Germinal center (tissue), 1 donor: ENCODE measurements around the gene SRD5A2.
"Not testable (repeated sequence)": the region's sequence is repeated elsewhere in the genome, so short reads cannot be mapped to it uniquely, and the experiment has no call there.

Source experiments
- DNase-seq: peaks from one replicate; pipeline ENCODE4 v3.0.0; 2012; ENCODE audit warnings: mixed read lengths, low spot score

Gene SRD5A2

DNA sequence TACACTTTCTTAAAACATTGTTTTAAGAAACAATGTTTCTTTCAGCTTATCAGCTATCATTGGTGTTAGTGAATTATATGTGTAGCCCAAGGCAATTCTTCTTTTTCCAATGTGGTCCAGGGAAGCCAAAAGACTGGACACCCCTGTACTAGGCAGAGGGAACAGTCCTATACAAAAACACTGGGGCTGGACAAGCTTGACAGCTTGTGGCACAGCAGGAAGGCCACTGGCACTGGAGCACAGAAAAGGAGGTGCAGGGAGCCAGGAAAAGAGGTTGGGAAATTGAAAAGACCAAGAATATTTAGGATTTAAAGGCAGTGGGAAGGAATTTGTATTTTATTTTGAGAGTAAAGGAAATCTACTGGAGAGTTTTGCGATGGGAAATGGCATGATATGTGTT lies 47.7 kb downstream of the SRD5A2 start:
- DNase-seq, result no peak

DNA sequence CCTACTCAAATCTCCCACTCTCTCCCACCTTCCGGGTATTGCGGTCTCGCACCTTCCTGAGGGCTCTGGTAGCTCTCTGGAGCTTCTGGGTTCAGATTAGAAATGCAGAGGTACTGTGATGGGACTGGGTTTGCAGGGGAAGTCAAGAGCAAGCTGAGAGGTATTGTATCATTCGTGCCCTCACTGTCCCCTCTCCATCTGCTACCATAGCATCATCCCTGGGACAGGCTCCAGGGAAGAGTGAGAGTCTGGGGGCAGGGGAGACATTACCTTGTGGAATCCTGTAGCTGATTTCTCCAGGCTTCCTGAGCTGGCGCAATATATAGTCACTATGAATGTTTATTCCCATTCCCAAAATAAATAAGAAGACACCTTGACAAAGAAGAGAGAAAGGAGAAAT lies 49.6 kb downstream of the SRD5A2 start:
- DNase-seq, result no peak

DNA sequence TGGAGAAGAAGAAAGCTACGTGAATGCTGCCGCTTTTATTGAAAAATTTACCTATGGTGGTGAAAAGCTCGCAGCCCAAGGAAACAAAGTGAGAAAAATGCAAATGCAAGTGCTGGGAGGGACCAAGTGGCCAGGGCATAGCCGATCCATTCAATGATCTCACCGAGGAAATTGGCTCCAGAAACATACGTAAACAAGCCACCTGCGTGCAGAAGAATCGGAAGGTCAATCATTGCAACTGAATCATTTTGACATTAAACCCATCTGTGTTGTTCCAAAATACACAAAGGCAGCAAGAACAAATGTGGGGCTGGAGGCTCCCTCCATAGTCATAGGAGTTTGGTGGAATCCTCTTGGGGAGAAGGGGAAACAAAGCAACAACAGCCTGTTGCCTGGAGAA lies 51.5 kb downstream of the SRD5A2 start:
- DNase-seq, result no peak

DNA sequence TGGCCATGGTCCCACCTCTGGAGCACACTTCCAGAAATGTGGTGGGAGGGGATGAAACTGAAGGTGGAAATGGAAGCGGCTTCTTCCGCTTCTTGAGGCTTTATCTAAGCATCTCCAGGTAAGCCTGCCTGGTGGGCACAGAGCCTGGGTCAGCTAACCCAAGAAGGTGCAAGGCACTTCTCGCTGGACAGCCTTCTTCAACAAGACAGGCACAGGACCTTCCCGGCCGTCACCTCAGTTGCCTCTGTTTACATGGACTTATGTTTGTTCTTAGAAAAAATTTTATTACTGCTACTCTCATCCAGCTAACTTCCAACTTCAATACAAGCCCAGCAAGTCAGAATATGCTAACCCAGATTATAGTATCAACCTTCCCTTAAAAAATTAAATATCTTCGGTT lies 51.9 kb downstream of the SRD5A2 start:
- DNase-seq, result no peak

DNA sequence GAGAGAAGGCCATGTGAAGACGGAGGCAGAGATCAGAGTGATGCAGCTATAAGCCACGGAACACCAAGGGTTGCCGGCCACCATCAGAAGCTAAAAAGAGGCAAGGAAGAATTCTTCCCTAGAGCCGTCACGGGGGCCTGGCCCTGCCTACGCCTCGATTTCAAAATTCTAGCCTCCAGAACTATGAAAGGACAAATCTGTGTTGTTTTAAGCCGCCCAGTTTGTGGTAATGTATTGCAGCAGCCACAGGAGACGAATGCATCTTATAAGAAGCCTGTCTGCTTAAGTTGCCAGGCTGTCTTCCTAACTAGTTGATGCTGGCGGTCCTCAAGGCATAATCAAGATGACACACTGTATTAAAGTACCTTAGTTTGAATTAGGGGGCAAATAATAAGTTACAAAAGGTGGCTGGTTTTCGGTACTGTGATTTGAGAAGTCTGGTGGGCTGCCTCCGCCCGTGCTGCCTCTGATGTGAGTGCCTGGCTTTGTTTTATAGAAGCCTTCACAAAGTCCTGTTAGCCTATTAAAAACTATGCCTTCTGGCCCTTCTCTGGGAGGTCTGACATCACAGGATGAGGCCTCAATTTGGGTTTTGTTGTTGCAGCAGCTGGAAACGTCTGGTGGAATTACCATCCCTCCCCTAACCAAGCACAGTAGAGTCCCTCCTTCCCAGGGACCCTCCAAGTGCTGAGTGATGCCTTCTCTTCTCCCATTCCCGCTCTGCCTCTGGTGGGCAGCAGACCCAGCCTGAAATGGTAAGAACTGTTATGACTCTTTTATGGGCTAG lies 53.6 kb downstream of the SRD5A2 start:
- no peak for DNase-seq

DNA sequence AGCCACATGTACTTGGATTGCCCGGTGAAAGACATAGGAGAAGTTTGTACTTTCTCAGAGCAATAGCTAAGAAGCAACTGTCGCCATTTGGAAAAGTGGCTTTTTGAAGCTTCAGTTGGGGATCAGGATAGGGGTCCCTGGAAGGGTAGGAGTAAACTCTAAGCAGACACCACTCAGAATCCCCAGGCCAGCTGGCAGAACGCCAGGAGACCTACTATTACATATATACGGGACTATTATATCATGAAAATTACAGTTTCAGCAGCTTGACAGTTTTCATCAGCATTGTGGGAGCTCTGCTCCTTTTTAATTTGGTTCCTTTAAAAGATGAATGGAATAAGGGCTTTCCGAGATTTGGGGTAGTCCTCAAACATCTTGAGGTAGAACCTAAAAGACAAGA lies 54.9 kb downstream of the SRD5A2 start:
- no peak for DNase-seq

DNA sequence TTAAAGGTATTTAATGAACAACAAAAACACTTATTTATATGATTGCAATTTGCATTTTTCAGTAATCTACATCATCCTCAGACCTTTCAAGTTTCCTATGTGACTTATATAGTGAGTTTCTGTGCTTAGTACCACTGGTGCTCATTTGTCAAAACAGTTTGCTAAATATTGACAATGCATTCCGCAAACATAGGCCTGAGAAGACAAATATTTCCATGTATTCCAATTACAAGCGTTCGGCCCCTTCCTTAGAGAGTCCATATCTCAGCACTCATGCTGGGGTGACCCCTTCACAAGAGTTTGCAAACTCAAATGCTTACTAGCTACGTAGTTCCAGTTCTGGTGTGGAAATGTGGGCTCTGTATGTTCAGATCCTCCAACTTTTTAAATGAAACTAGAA lies 56.1 kb downstream of the SRD5A2 start:
- DNase-seq, result no peak

DNA sequence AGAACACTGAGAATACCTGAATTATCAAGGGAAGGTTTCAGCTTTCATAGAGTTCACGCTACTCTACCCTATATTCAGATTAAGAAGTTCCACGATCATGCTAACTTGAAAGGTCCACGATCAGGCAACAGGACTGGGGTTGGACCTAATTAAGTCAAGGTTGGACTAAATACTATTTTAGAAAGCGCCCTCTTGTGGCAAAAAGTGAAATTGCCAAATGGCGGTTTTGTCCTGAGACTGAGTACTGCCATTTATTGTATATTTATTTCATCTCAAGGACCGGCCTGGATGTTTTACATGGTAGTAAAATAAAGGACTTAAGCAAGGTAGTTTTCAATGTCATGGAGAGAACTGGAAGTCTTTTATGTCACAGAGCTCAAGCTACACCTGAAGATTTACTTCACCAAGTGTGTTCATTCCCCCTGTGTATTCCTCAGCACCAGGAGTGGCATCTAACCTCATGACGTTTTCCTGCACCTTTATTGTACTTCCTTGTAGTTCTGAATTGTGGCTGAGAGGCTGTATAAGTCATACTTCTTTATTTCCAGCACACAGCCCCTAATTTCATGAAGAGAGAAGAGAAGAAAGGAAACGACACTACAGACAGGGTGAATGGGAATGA lies 56.8 kb downstream of the SRD5A2 start:
- DNase-seq, result peak; percentile 29

DNA sequence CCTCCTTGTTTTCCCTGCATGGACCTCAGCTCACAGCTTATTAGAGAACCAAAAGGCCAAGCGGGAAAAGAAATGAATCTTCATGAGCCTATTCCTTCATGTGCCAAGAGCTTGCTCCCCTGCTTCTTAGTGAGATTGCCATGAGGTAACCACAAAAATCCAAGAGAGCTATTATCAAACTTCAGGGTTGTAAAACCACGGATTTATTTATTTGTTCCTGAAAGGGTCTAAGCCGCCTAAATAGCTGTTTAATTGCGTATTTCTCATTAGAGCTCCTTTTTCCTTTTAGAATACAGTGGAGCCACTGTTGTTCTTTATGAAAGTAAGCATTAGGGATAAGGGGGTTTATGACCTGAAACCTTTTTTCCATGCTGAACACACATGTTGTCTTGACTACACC lies 58.0 kb downstream of the SRD5A2 start:
- DNase-seq, result no peak

DNA sequence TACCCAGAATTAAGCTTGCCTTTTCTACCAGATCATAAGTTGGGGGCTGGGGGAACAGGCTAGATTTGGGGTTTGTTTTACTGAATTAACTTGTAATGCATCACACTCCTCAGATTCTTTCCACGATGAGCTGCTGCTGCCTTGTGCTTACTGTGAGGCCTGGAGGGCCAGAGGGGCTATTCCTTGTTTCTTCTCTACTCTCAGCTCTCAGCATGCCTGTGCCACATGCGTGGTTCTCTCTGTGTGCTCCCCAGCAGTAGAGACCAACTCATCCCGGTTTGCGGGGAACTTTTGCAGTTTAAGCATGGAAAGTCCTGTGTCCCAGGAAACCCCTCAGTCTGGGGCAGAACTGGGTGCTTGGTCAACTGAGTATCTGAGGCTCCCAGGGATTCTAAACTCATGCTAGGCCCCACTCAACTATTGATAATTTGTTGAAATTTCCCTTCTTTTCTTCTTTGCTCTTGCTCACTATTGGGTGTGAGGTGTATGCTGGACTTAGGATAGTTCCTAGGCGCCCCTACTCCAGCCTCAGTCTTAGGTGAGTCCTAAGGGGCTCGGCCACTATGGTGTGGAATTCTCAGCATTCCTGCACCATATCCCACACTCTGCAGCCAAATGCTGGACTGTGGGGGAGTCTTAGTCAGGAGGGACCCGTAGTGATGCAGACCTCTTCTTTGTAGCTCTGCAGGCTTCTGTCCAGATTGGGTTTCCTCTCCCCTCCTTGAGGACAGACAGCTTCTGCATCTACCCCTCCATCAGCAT lies 63.1 kb downstream of the SRD5A2 start:
- no peak for DNase-seq

DNA sequence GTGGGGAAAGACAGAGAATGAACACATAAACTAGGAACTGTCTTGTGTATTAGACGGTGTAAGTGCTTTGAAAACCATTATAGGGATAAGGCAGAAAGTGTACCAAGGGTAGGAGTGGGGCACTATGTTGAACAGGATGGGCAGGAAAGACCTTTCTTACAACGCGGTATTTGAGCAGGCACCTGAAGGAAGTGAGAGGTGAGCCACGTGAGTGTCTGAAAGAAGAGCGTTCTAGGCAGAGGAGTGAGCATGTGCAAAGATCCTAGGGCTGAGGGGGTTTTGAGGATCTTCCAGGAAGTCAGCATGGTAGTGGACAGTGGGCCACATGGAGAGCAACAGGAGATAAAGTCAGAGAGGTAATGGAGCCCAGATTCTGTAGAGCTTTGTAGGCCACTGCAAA lies 65.2 kb downstream of the SRD5A2 start:
- DNase-seq, result no peak

DNA sequence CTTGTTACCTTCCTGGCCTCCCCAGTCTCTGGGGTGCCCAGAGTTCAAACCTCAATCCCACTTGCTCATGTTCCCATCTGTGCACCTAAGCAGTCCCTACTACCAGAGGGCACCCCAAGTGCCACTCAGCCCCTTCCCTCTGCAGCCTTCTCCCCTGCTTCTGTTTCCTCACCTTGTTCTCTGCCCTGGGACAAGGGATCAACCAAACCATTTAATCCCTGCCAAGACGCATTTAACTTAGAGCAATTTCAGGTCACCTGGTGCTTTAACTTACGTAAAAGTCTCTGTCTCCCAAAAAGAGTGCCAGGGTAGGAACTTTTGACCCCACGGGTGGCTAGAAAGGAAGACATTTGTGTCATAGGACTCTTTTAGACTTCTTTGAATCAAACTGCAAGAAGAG lies 67.2 kb downstream of the SRD5A2 start:
- no peak for DNase-seq

DNA sequence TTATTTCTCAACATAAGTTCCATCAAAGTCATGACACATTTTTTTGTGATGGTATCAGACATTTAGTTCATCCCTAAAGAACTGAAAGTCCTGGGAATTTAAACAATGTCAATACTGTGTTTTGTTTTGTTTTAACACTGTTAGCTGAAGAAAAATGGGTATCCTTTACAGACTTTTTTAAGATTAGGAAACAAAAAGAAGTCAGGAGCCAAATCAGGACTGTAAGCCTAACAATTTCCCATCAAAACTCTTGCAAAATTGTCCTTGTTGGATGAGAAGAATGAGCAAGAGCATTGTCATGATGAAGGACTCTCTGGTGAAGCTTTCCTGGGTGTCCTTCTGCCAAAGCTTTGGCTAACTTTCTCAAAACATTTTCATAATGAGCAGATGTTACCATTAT lies 69.4 kb downstream of the SRD5A2 start:
- DNase-seq, result no peak

DNA sequence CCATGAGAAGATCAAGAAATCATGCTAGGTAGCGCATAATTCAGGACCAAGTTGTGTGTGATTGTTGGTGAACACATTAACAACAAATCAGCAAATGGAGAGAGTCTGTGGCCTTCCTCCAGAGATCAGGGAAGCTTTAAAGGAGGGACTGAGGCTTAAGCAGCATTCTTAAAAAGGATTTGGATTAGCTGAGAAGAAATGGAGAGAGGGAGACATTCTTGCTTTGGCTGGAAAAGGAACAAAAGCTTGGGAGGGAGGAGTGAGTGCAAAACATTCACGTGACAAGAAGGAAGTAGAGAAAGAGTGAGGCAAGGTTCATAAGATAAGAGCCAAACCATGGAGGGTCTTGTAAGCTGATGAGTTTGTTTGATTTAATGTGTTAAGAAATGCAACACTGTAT lies 75.6 kb downstream of the SRD5A2 start:
- DNase-seq, result no peak

DNA sequence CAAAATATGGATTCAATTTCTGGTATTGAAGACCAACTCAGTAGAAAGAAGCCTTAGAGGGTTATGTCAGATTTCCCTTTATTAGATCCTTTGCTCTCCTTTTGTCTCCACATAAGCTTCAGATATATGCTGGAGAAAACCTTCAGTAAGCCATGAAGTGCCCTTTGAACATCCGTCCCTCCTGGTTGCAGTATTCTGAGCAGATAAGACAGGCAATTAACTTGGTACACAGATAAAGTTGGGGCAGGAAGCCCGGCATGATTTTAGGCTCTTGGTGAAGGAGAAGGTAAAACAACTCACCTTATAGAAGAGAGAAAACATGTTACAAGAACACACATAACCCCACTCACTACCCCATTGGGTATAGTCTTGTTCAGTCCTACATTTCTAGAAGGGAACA lies 76.4 kb downstream of the SRD5A2 start:
- DNase-seq, result no peak

DNA sequence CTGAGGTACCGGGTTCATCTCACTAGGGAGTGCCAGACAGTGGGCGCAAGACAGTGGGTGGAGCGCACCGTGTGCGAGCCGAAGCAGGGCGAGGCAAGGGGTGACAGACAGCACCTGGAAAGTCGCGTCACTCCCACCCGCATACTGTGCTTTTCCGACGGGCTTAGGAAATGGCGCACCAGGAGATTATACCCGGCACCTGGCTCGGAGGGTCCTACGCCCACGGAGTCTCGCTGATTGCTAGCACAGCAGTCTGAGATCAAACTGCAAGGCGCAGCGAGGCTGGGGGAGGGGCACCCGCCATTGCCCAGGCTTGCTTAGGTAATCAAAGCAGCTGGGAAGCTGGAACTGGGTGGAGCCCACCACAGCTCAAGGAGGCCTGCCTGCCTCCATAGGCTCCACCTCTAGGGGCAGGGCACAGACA lies 84.3 kb downstream of the SRD5A2 start:
- DNase-seq, result not testable (repeated sequence)

DNA sequence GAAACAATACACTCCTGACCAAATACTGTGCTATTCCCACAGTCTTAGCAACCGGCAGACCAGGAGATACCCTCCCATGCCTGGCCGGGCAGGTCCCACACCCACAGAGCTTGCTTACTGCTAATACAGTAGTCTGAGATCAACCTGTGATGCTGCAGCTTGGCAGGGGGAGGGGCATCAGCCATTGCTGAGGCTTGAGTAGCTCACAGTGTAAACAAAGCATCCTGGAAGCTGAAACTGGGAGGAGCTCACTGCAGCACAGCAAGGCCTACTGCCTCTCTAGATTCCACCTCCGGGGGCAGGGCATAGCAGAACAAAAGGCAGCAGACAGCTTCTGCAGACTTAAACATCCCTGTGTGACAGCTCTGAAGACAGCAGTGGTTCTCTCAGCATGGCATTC lies 91.4 kb downstream of the SRD5A2 start:
- DNase-seq, result not testable (repeated sequence)

DNA sequence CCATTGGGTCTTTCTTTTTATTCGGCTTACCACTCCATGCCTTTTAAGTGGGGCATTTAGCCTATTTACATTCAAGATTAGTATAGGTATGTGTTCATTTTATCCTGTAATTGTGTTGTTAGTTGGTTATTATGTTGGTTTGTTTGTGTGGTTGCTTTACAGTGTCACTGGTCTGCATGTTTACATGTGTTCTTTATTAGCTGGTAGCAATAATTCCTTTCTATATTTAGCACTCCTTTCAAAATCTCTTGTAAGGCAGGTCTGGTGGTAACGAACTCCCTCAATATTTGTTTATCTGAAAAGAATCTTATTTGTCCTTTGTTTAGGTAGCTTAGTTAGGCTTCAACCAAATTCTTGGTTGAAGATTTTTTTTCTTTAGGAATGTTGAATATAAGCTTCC lies 97.5 kb downstream of the SRD5A2 start:
- DNase-seq, result no peak

DNA sequence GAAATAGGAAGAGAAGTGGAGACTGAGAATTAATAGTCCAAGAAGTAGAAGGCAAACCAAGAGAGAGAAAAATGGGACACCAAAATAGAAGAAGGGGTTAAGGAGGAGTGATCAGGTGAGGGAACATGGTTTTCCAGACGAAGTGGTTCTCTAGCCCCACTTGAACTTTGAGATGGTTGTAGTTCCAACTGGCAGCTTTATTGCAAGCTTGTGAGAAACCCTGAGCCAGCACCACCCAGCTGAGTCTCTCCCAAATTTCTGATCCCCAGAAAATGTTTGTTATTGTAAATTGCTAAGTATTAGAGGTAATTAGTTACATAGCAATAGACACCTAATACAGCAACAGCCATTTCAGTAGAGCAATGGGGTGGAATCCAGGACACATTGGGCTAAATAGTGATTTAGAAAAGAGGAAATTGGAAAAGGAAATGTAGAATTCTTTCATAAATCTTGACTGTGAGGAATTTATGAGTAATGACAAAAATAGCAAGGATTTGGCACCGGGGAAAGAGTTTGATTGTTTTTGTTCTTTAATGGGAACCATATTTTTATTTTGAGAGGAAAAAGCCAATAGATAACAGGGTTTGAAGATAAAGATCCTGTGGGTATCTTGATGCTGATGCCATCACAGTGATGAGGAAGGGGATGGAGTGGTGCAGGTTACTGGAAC lies 104.1 kb downstream of the SRD5A2 start:
- DNase-seq, result no peak

DNA sequence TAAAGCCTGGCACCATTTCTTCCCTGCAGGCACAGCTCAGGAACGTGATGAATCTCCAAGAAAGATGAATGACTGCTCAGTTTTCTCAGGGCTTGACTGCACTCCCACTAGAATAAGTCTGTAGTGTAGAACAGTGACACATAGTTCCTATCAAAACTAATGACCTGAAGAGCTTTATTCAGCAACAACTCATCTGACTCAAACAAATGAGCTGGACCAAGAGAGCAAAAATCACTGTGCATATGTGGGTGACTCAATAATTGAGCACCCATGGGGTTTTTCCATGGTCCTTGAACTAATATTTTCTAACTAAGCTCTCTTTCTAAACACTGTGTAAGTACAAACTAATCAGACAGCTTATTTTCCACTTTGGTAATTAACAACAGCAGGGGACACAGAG lies 105.0 kb downstream of the SRD5A2 start:
- no peak for DNase-seq

DNA sequence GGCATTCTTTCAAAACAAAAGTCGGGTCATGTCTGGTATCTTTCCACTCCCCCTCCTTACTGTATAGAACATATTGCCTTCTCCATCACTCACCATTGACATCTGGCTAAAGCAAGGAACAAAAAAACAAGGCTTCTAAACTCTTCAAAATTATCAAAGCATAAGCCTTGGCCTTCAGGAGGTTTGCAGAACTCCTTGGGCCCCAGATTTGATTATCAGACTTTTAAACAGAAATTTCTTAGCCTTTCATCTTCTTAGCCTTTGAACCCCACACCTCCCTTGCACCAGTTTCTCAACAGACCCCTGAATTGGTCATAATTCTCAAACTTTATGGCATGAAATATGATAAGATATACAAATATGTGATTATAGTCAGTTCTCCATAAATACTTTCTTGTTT lies 106.4 kb downstream of the SRD5A2 start:
- DNase-seq, result no peak
